Endothelial cell of umbilical vein (primary cell): Measurements from ENCODE around the gene WRAP53. TPM values are rescaled to one million over a fixed set of nuclear protein-coding genes. Genes with fewer than 3 reads are reported as not detected.

Experiments used
- BruUV-seq: library from RNA; stranded (reverse); fragments of 400-500 nt; replicated peaks from 2 replicates; lab custom pipeline; 2021; lab: Mats Ljungman, UMichigan
- CTCF ChIA-PET: fragments of 300-600, 350-600 bp; sonication (Branson Sonifier 250); formaldehyde crosslinking; loops from one replicate; lab custom pipeline; 2021; ENCODE audit warnings: antibody characterized with exemption, inconsistent platforms; lab: Charles Lee
- POLR2A ChIA-PET: fragments of 300-600, 350-600 bp; sonication (Branson Sonifier 250); formaldehyde crosslinking; loops from one replicate; lab custom pipeline; 2021; ENCODE audit warnings: antibody characterized with exemption, inconsistent platforms; lab: Charles Lee
- DNase-seq: peaks from one replicate; pipeline ENCODE4 v3.0.0-alpha.2; 2011; ENCODE audit warnings: low read depth, low spot score
- FAIRE-seq: peaks from 2 replicates; lab custom pipeline; 2011; peaks lifted over from hg19 to GRCh38; lab: Jason Lieb, UNC
- H2AFZ ChIP-seq: 2 replicates; pipeline ENCODE4 v1.6.0; 2012; ENCODE audit warnings: low read depth, low read length, control low read depth, inconsistent platforms
- H3K27ac ChIP-seq: 2 replicates; pipeline ENCODE4 v1.5.1; 2011; ENCODE audit warnings: low read depth, mild to moderate bottlenecking, control low read depth, low read length, moderate library complexity; ENCODE audit not compliant: insufficient read depth
- H3K27me3 ChIP-seq, 2 experiments: 2 replicates each; pipeline versions ENCODE4 v1.6.0 to v1.6.1; 2011; ENCODE audit warnings: low read length in 2 of 2, mixed read lengths in 1 of 2; ENCODE audit not compliant: control insufficient read depth in 2 of 2, insufficient read depth in 2 of 2
- H3K36me3 ChIP-seq, 2 experiments: 2 replicates in 1 of 2; 3 replicates in 1 of 2; pipeline ENCODE4 v1.5.1; 2011; ENCODE audit warnings: low read length in 2 of 2, mild to moderate bottlenecking in 1 of 2, moderate library complexity in 1 of 2; ENCODE audit not compliant: control insufficient read depth in 2 of 2, insufficient read depth in 2 of 2; ENCODE audit errors: extremely low read depth in 1 of 2
- H3K4me1 ChIP-seq: 3 replicates; pipeline ENCODE4 v1.5.1; 2011; ENCODE audit warnings: mild to moderate bottlenecking, low read length; ENCODE audit not compliant: control insufficient read depth, insufficient read depth; ENCODE audit errors: extremely low read depth
- H3K4me2 ChIP-seq: 2 replicates; pipeline ENCODE4 v1.6.1; 2011; ENCODE audit warnings: low read length, control low read depth, mixed read lengths; ENCODE audit not compliant: insufficient read depth
- H3K4me3 ChIP-seq, 3 experiments: fragments of 200-600 bp in 1 of 3; sonication (generic), shearing (Covaris generic) in 1 of 3; replicated peaks in 1 of 3; 2 replicates each; pipeline ENCODE4 v1.5.1; 2011 to 2016; ENCODE audit warnings: control low read depth in 3 of 3, low read length in 3 of 3, mild to moderate bottlenecking in 2 of 3, inconsistent platforms in 1 of 3, low read depth in 1 of 3, moderate library complexity in 1 of 3; ENCODE audit not compliant: insufficient read depth in 1 of 3
- H3K79me2 ChIP-seq: 2 replicates; pipeline ENCODE4 v1.6.0; 2012; ENCODE audit warnings: low read length, inconsistent platforms; ENCODE audit not compliant: control insufficient read depth, insufficient read depth
- H3K9ac ChIP-seq: replicated peaks from 2 replicates; pipeline ENCODE3; 2011; ENCODE audit warnings: low read length, control low read depth; ENCODE audit not compliant: insufficient read depth; ENCODE audit errors: extremely low read depth
- H3K9me1 ChIP-seq: replicated peaks from 3 replicates; pipeline ENCODE4 v1.6.0; 2011; ENCODE audit warnings: mild to moderate bottlenecking, low read length; ENCODE audit not compliant: control insufficient read depth, insufficient read depth; ENCODE audit errors: extremely low read depth
- H3K9me3 ChIP-seq: replicated peaks from 2 replicates; pipeline ENCODE4 v1.5.1; 2012; ENCODE audit warnings: low read length, inconsistent platforms; ENCODE audit not compliant: control insufficient read depth, insufficient read depth
- H4K20me1 ChIP-seq: replicated peaks from 2 replicates; pipeline ENCODE3; 2011; ENCODE audit warnings: mild to moderate bottlenecking, low read length; ENCODE audit not compliant: control insufficient read depth, insufficient read depth; ENCODE audit errors: extremely low read depth
- FOS ChIP-seq: IDR thresholded peaks from 2 replicates; pipeline ENCODE4 v1.6.1; 2011; ENCODE audit warnings: mild to moderate bottlenecking, low read length, moderate library complexity, borderline replicate concordance; ENCODE audit not compliant: insufficient read depth
- GATA2 ChIP-seq: IDR thresholded peaks from 2 replicates; pipeline ENCODE4 v1.7.0; 2011; ENCODE audit warnings: low read depth, mild to moderate bottlenecking, moderate library complexity, mixed read lengths, low read length; ENCODE audit not compliant: insufficient read length, insufficient read depth
- MYC ChIP-seq: IDR thresholded peaks from one replicate; pipeline ENCODE4 v1.6.1; 2011; ENCODE audit warnings: mild to moderate bottlenecking, low read depth, low read length
- POLR2A ChIP-seq: IDR thresholded peaks from 2 replicates; pipeline ENCODE4 v1.6.1; 2012; ENCODE audit warnings: low read depth, mild to moderate bottlenecking, control low read depth, low read length
- POLR2AphosphoS5 ChIP-seq: IDR thresholded peaks from 2 replicates; pipeline ENCODE4 v1.6.1; 2012; ENCODE audit warnings: low read depth, mild to moderate bottlenecking, control low read depth, low read length, moderate library complexity; ENCODE audit not compliant: insufficient read depth
- dilution Hi-C: fragments of 300-500 bp; cut with MboI; formaldehyde crosslinking; loops from one replicate; pipeline ENCODE4 v1.15.0; 2019; ENCODE audit warnings: low sequenced_read_pairs; ENCODE audit not compliant: extremely low pct_ligation_motif_present
- intact Hi-C: fragments of 100-400 bp; cut with micrococcal nuclease; formaldehyde crosslinking; loops from one replicate; pipeline ENCODE4 v1.10.0; 2022
- polyA plus RNA-seq, 4 experiments: library from polyadenylated mRNA; depleted of rRNA in 3 of 4; stranded (reverse) in 3 of 4; unstranded in 1 of 4; fragments of >200 nt; gene quantifications; 2 replicates each; pipeline versions ENCODE4 v1.2.1 to v1.2.3, GENCODE V29; 2011 to 2012; ENCODE audit warnings: missing spikeins in 1 of 4
- total RNA-seq: library from RNA; stranded (reverse); gene quantifications from 2 replicates; pipeline ENCODE4 v1.2.3, GENCODE V29; 2021
- TF ChIP-seq, protein P1 (sequence below), 2 donors: IDR thresholded peaks; 1 replicate in 1 of 2; 2 replicates in 1 of 2; pipeline ENCODE4 v1.5.1; 2011; ENCODE audit warnings: low read length in 2 of 2, mild to moderate bottlenecking in 2 of 2, moderate library complexity in 2 of 2, control low read depth in 1 of 2, inconsistent platforms in 1 of 2, low read depth in 1 of 2; ENCODE audit not compliant: insufficient read depth in 1 of 2; ENCODE audit errors: extremely low read depth in 1 of 2
- TF ChIP-seq, protein P2 (sequence below): IDR thresholded peaks from 2 replicates; pipeline ENCODE4 v1.6.1; 2011; ENCODE audit not compliant: insufficient read depth, insufficient read length

Gene WRAP53
- total and polyA plus RNA-seq, 2 donors (not counting 3 experiments of a cell fraction or from before 2014, with no cell fraction given) = 17.9 to 28.0 TPM

DNA sequence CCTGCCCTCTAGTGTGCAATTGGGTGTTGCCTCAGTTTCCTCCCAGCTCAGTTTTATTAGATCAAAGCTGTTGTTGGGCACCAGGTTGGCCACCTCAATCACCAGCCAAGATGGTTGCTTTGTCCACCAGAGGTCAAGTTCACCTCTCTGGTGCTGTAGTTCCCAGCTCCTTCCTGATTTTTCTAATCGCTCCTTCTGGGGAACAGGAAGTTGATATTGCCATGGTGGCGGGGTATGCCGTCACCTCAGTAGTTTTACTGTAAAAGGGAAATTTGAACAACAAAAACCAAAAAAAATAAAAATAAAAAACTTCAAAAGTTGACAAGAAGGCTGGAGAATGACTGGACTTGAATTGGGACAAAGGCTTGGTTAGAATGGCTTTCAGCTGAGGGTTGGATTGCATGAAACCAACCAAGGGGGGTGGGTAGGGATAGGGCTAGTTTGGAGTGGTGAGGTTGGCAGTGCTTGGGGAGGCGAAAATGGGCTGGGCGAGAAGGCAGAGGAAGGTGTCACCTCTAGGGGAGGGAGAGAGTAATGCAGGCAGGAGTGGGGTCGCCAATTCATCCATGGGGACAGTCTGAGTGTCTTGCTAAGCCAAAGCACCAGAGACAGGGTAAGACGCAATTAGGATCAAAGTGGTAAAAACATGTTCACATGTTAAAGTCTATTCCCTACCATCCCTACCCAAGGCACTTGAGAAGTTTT is 22.9 kb downstream of the WRAP53 start:
- CTCF ChIA-PET = interaction anchor here (1.7 kb wide), 1 partner anchor 23 kb away, joined by 4 read pairs; the partner anchor contains the start of gene WRAP53
- H3K9ac ChIP-seq = no peak overlapping the region
- no peaks in the 10 kb centered on the region for H4K20me1 ChIP-seq
- DNase-seq (no peak), FAIRE-seq (no peak)
- H3K9me1 ChIP-seq = no peaks in the 10 kb centered on the region
- no peaks in the 10 kb centered on the region for H3K36me3 ChIP-seq
- no peak overlapping the region for H2AFZ ChIP-seq
- POLR2A ChIA-PET = no interaction called here
- H3K27me3 ChIP-seq = peaks cover 14 to 16% of the 10 kb centered on the region in 2 experiments
- no TSS peak for BruUV-seq
- H3K4me2 ChIP-seq = no peak overlapping the region
- no peaks in the 10 kb centered on the region for H3K79me2 ChIP-seq
- no peaks in the 10 kb centered on the region for H3K9me3 ChIP-seq
- H3K4me3 ChIP-seq = no peak overlapping the region
- peaks cover 3% of the 10 kb centered on the region for H3K4me1 ChIP-seq
- no peak overlapping the region for H3K27ac ChIP-seq
- intact Hi-C loops = no loop called here
- TF ChIP-seq, protein P1, sequence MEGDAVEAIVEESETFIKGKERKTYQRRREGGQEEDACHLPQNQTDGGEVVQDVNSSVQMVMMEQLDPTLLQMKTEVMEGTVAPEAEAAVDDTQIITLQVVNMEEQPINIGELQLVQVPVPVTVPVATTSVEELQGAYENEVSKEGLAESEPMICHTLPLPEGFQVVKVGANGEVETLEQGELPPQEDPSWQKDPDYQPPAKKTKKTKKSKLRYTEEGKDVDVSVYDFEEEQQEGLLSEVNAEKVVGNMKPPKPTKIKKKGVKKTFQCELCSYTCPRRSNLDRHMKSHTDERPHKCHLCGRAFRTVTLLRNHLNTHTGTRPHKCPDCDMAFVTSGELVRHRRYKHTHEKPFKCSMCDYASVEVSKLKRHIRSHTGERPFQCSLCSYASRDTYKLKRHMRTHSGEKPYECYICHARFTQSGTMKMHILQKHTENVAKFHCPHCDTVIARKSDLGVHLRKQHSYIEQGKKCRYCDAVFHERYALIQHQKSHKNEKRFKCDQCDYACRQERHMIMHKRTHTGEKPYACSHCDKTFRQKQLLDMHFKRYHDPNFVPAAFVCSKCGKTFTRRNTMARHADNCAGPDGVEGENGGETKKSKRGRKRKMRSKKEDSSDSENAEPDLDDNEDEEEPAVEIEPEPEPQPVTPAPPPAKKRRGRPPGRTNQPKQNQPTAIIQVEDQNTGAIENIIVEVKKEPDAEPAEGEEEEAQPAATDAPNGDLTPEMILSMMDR (IDR thresholded peaks at IDR 0.05; ENCODE audit: extremely low read depth in 1 of 2, insufficient read depth in 1 of 2, low read depth in 1 of 2, low read length in 2 of 2) = peak in 1 of 2 donors; percentile 9
- TF ChIP-seq POLR2A = no peak
- TF ChIP-seq MYC = no peak
- dilution Hi-C loops = no loop called here

DNA sequence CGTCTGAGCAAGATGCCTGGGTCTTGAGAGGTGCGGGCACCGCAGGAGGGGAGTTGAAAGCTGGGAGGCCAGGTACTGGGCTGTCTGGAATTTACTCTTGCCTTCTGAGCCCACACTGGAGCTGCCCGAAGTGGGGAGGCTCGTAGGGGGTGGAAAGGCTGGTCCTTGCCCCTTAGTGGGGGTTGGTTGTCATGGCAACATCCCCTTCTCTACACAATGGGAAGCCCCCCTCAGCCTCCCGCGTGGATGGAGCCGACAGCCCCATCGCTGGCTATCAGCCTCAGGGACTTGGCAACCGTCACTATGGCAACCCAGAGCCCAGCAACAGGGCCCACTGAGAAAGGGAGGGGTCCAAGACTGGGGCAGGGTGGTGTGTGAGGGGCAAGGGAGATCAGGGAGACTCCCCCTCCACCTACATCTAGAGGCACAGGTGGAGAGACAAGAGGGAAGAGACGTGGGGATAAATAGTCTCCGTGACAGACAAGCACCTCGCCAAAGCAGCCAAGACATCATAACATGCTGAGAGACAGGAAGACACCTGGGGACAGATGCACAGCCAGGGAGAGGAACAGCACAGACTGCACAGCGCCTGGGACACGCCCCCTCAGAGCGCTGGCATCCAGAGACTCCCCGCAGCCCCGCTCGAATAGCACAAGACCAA is 24.0 kb downstream of the WRAP53 start:
- Histone ChIP-seq H3K27ac (no peak overlapping the region), H3K27me3 (peaks cover 3 to 5% of the 10 kb centered on the region in 2 experiments), H4K20me1 (no peaks in the 10 kb centered on the region), H3K79me2 (no peaks in the 10 kb centered on the region), H3K9me3 (no peaks in the 10 kb centered on the region), H3K4me1 (peaks cover 8% of the 10 kb centered on the region), H3K4me3 (no peak overlapping the region), H3K9me1 (no peaks in the 10 kb centered on the region), H3K36me3 (no peaks in the 10 kb centered on the region), H3K4me2 (no peak overlapping the region), H2AFZ (no peak overlapping the region), H3K9ac (no peak overlapping the region)
- CTCF ChIA-PET = interaction anchor here (1.5 to 1.7 kb wide), 2 partner anchors 24 kb away, joined by 4 read pairs; partner anchors contain the start of gene WRAP53
- FAIRE-seq (no peak), DNase-seq (no peak)
- dilution Hi-C loops = no loop called here
- no TSS peak for BruUV-seq
- POLR2A ChIA-PET = interaction anchor here (0.5 kb wide), 1 partner anchor 55 kb away, joined by 5 read pairs; no protein-coding TSS in a partner anchor
- TF ChIP-seq GATA2 (no peak), FOS (no peak), POLR2A (no peak), POLR2AphosphoS5 (no peak)
- TF ChIP-seq, protein P2, sequence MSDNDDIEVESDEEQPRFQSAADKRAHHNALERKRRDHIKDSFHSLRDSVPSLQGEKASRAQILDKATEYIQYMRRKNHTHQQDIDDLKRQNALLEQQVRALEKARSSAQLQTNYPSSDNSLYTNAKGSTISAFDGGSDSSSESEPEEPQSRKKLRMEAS = no peak
- intact Hi-C loops = no loop called here
